HCEC 1CT (cell line): ENCODE data around the gene AGRN.
"Not testable (repeated sequence)": the region's sequence is repeated elsewhere in the genome, so short reads cannot be mapped to it uniquely, and the experiment has no call there.

Experiments used
- DNase-seq: peaks from one replicate; pipeline ENCODE4 v3.0.0-alpha.2; 2017

Gene AGRN

DNA sequence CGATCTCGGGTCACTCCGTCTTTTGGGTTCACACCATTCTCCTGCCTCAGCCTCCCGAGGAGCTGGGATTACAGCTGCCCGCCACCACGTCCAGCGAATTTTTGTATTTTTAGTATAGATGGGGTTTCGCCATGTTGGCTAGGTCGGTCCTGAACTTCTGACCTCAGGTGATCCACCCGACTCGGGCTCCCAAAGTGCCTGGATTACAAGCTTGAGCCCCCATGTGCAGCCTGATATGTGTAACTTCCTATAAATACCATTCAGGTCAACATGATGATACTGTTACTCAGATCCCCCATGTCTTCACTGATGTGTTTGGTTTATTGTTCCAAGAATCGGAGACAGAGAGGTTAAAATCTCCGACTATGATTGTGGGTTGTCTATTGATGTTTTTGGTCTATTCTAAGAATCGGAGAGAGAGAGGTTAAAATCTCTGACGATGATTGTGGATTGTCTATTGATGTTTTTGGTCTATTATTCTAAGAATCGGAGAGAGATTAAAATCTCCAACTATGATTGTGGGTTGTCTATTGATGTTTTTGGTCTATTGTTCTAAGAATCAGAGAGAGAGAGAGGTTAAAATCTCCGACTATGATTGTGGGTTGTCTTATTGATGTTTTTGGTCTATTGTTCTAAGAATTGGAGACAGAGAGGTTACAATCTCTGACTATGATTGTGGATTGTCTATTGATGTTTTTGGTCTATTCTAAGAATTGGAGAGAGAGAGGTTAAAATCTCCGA lies 78.9 kb downstream of the AGRN start:
- no peak for DNase-seq

DNA sequence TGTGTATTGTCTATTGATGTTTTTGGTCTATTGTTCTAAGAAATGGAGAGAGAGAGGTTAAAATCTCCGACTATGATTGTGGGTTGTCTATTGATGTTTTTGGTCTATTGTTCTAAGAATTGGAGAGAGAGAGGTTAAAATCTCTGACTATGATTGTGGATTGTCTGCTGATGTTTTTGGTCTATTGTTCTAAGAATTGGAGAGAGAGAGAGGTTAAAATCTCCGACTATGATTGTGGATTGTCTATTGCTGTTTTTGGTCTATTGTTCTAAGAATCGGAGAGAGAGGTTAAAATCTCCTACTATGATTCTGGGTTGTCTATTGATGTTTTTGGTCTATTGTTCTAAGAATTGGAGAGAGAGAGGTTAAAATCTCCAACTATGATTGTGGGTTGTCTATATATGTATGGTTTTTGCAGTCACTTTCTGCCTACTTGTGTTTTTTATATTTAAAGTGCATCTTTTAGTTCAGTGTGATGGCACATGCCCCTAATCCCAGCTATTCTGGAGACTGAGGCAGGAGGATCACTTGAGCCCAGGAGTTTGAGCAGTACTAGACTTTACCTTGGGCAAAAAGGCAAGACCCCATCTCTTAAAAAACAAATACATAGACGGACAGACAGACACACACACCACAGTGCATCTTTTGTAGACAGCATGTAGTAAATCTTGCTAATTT lies 79.7 kb downstream of the AGRN start:
- DNase-seq, result no peak

DNA sequence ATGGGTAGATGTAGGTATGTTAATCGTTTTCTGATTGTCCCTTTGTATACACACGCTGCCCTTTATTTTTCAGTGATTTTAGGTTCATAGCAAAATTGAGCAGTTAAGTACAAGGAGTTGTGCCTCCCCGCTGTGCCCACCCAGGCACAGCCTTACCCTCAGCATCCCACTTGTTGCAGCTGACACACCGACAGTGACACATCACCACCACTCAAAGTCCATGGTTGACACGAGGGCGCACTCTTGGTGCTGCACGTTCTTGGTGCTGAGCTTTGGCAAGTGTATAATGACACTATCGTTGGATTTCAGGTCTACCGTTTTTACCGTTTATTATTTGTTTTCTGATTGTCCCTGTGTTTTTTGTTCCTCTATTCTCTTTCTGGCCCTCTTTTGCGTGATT lies 80.4 kb downstream of the AGRN start:
- DNase-seq, result no peak

DNA sequence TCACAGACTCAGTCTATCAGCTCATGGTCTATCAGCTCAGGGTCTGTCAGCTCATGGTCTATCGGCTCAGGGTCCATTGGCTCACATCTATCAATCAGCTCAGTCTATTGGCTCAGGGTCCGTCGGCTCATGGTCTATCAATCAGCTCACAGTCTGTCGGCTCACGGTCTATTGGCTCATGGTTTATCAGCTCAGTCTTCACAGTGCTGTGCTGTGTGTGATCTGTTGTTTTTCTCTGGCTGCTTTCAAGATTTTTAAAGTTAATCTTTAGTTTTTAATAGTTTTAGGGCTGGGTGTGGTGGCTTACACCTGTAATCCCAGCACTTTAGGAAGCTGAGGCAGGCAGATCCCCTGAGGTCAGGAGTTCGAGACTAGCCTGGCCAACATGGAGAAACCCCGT lies 81.6 kb downstream of the AGRN start:
- DNase-seq, result no peak

DNA sequence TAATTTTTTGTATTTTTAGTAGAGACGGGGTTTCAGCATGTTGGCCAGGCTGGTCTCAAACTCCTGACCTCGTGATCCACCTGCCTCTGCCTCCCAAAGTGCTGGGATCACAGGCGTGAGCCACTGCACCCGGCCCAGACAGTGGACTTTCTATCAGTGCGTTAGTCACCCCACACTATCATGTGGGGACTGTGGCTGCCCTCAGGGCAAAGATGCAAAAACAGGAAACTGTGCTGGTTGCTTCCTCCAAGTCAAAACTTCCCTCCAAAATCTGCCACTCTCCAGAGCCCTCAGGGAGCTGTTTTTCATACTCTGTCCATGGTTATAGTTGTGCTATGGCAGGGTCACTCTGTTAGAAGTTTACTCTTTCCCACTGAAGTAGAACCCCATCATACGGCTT lies 84.2 kb downstream of the AGRN start:
- not testable (repeated sequence) for DNase-seq
